ENCODE data around the gene RAB3A.

RAB3A gene

DNA sequence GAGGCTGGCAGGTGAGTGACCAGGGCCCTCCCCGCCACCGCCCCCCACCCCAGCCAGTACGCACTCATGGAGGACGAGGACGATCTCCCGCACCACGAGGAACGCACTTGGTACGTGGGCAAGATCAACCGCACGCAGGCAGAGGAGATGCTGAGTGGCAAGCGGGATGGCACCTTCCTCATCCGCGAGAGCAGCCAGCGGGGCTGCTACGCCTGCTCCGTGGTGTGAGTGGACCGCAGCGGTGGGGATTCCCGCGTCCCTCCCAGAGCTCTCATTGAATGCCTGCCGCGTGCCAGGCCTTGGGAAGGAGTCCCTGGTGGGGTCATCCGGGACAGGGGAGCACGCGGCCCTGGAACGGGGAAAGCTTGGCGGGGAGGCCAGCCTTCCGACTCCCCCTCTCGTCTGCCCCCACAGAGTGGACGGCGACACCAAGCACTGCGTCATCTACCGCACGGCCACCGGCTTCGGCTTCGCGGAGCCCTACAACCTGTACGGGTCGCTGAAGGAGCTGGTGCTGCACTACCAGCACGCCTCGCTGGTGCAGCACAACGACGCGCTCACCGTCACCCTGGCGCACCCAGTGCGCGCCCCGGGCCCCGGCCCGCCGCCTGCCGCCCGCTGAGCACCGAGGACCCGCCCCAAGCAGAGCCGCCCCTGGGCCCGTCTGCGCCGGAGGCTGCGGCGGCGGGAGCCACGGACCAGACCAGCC is 35.0 kb downstream of the RAB3A start:
- DNase-seq (ENCODE audit: low read depth) = no peak
- no peak overlapping the region for H3K4me3 ChIP-seq (ENCODE audit: low read depth, low read length)
- TF ChIP-seq POLR2A (IDR thresholded peaks at IDR 0.05; ENCODE audit: extremely low read depth, insufficient read length) (no peak), MYC (IDR thresholded peaks at IDR 0.05; ENCODE audit: low read depth, low read length) (no peak)
- TF ChIP-seq, protein P1, sequence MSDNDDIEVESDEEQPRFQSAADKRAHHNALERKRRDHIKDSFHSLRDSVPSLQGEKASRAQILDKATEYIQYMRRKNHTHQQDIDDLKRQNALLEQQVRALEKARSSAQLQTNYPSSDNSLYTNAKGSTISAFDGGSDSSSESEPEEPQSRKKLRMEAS (IDR thresholded peaks at IDR 0.05; ENCODE audit: low read depth, low read length) = no peak
- TF ChIP-seq, protein P2, sequence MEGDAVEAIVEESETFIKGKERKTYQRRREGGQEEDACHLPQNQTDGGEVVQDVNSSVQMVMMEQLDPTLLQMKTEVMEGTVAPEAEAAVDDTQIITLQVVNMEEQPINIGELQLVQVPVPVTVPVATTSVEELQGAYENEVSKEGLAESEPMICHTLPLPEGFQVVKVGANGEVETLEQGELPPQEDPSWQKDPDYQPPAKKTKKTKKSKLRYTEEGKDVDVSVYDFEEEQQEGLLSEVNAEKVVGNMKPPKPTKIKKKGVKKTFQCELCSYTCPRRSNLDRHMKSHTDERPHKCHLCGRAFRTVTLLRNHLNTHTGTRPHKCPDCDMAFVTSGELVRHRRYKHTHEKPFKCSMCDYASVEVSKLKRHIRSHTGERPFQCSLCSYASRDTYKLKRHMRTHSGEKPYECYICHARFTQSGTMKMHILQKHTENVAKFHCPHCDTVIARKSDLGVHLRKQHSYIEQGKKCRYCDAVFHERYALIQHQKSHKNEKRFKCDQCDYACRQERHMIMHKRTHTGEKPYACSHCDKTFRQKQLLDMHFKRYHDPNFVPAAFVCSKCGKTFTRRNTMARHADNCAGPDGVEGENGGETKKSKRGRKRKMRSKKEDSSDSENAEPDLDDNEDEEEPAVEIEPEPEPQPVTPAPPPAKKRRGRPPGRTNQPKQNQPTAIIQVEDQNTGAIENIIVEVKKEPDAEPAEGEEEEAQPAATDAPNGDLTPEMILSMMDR (IDR thresholded peaks at IDR 0.05; ENCODE audit: low read depth, low read length) = no peak

DNA sequence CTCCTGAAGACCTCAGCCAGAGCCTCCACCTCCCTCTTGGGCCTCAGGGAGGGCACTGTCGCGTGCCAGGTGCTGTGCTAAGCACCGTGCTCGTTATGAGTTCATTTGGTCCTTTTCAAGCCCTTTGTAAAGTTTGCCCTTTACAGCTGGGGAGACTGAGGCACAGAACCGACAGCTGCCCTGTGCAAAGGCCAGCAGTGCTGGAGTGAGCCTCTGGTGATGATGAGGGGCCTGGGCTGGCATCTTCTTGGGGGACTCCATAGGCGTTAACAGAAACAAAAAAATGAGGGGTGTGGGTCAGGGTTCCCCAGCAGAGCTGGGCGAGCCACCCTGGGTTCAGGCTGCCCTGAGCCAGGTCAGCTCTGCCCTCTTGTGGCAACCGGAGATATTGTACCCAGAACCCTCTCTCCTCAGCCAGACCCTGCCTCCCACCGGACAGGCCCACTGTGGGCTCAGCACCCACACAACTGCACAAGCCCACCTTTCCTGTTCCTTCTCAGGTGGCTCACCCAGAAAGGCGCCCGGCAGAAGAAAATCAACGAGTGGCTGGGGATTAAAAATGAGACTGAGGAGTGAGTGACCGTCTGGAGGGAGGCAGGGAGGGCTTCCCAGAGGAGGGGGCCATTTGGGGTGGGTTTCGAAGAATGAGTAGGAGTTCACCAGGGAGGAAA is 35.7 kb downstream of the RAB3A start:
- TF ChIP-seq POLR2A (IDR thresholded peaks at IDR 0.05; ENCODE audit: extremely low read depth, insufficient read length) = no peak
- TF ChIP-seq, protein P2 (IDR thresholded peaks at IDR 0.05; ENCODE audit: low read depth, low read length) = peak; percentile 73
- TF ChIP-seq MYC (IDR thresholded peaks at IDR 0.05; ENCODE audit: low read depth, low read length) = no peak
- TF ChIP-seq, protein P1 (IDR thresholded peaks at IDR 0.05; ENCODE audit: low read depth, low read length) = no peak

DNA sequence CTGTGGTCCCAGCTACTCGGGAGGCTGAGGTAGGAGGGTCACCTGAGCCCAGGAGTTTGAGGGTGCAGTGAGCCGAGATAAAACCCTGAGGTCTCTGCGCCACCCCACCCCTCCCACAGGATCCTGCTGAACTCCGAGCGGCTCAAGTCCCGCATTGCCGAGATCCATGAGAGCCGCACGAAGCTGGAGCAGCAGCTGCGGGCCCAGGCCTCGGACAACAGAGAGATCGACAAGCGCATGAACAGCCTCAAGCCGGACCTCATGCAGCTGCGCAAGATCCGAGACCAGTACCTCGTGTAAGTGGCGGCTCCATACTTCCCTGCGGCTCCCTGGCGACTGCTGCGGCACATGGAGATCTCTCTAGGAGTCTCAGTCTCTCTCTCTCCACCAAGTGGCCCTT is 36.8 kb downstream of the RAB3A start:
- DNase-seq (ENCODE audit: low read depth) = no peak
- H3K4me3 ChIP-seq (ENCODE audit: low read depth, low read length) = no peak overlapping the region
- TF ChIP-seq, protein P2 (IDR thresholded peaks at IDR 0.05; ENCODE audit: low read depth, low read length) = no peak
- TF ChIP-seq MYC (IDR thresholded peaks at IDR 0.05; ENCODE audit: low read depth, low read length) (no peak), POLR2A (IDR thresholded peaks at IDR 0.05; ENCODE audit: extremely low read depth, insufficient read length) (no peak)
- TF ChIP-seq, protein P1 (IDR thresholded peaks at IDR 0.05; ENCODE audit: low read depth, low read length) = no peak

More for the DNA sequence above, 35.7 kb downstream of the RAB3A start:
- peak; percentile 59 for DNase-seq (ENCODE audit: low read depth)
- no peak overlapping the region for H3K4me3 ChIP-seq (ENCODE audit: low read depth, low read length)

DNA sequence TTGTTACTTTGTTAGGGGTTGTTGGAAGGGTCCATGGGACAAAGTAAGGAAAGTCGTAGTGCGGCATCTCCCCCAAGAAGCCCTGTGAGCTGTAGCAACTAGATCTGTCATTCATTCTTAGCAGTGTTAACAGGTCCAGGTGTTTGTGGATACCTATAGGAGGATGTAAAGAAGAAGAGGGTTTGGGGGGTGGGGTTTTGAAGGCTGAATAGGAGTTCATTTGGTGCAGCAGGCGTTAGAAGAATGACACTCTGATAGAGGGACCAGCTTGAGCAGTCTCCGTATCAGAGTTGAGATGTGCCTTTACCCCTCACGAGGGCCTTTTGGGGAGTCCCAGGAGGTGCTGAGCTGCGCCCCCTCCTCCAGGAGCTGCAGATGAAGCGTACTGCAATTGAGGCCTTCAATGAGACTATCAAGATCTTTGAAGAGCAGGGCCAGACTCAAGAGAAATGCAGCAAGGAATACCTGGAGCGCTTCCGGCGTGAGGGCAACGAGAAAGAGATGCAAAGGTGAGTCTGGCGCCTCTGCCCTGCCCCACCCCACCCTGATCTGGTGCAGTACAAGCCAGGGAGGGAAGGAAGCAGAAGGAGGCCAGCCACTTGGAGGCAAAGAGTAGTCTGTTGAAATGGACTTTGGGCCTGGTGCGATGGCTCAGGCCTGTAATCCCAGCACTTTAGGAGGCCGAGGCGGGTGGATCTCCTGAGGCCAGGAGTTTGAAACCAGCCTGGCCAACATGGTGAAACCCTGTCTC is 37.9 kb downstream of the RAB3A start:
- TF ChIP-seq, protein P1 (IDR thresholded peaks at IDR 0.05; ENCODE audit: low read depth, low read length) = no peak
- TF ChIP-seq, protein P2 (IDR thresholded peaks at IDR 0.05; ENCODE audit: low read depth, low read length) = no peak
- TF ChIP-seq MYC (IDR thresholded peaks at IDR 0.05; ENCODE audit: low read depth, low read length) (no peak), POLR2A (IDR thresholded peaks at IDR 0.05; ENCODE audit: extremely low read depth, insufficient read length) (no peak)
- no peak for DNase-seq (ENCODE audit: low read depth)
- H3K4me3 ChIP-seq (ENCODE audit: low read depth, low read length) = no peak overlapping the region

DNA sequence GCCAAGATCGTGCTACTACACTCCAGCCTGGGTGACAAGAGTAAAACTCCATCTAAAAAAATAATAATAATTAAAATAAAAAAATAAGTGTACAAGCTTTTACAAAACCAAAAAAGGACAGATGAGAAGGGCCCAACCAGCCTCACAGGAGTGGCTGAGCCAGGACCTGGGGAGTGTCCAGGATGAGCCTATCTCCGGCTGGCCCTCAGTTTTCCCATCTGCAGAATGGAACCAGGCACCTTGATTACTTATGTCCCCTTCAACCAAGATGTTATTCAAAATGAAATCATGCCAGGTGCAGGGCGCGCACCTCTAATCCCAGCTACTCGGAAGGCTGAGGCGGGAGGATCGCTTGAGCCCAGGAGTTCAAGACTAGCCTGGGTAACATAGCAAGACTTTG is 39.8 kb downstream of the RAB3A start:
- no peak for DNase-seq (ENCODE audit: low read depth)
- no peak for TF ChIP-seq POLR2A (IDR thresholded peaks at IDR 0.05; ENCODE audit: extremely low read depth, insufficient read length)
- no peak for TF ChIP-seq MYC (IDR thresholded peaks at IDR 0.05; ENCODE audit: low read depth, low read length)
- TF ChIP-seq, protein P1 (IDR thresholded peaks at IDR 0.05; ENCODE audit: low read depth, low read length) = no peak
- TF ChIP-seq, protein P2 (IDR thresholded peaks at IDR 0.05; ENCODE audit: low read depth, low read length) = no peak
- no peak overlapping the region for H3K4me3 ChIP-seq (ENCODE audit: low read depth, low read length)

Data from NB4 (cell line).